Esophagus squamous epithelium (tissue), 5 donors: ENCODE measurements around the gene ANO2. TPM values are rescaled to one million over a fixed set of nuclear protein-coding genes. Genes with fewer than 3 reads are reported as not detected.

Source experiments
- DNase-seq: peaks from one replicate; lab custom pipeline; 2025; lab: John Stamatoyannopoulos, UW
- H3K27ac ChIP-seq, 4 donors: fragments of 200-600 bp; sonication (generic); one replicate each; pipeline ENCODE4 v1.5.1; 2016 to 2019; ENCODE audit warnings: mild to moderate bottlenecking in 1 of 4
- H3K27me3 ChIP-seq, 4 donors: fragments of 200-600 bp; sonication (generic); 1 replicate in 3 of 4; 2 replicates in 1 of 4; pipeline versions ENCODE4 v1.5.1 to v1.6.0; 2017 to 2021; ENCODE audit warnings: antibody characterized with exemption in 1 of 4
- H3K36me3 ChIP-seq, 3 donors: fragments of 200-600 bp; sonication (generic); one replicate each; pipeline ENCODE4 v1.5.1; 2016 to 2019
- H3K4me1 ChIP-seq, 3 donors: fragments of 200-600 bp; sonication (generic); one replicate each; pipeline ENCODE4 v1.5.1; 2017 to 2019
- H3K4me3 ChIP-seq, 4 donors: fragments of 200-600 bp; sonication (generic); 1 replicate in 3 of 4; 2 replicates in 1 of 4; pipeline ENCODE4 v1.5.1; 2016 to 2019; ENCODE audit warnings: mild to moderate bottlenecking in 2 of 4, moderate library complexity in 1 of 4
- H3K9me3 ChIP-seq, 3 donors: fragments of 200-600 bp; sonication (generic); one replicate each; pipeline ENCODE4 v1.5.1; 2016 to 2019
- CTCF ChIP-seq, 6 experiments: fragments of 450-650 bp in 4 of 6; fragments of 200-600 bp in 2 of 6; sonication (generic) in 2 of 6; IDR thresholded peaks; one replicate each; pipeline ENCODE4 v1.5.1; 2016 to 2019; ENCODE audit warnings: antibody characterized with exemption in 6 of 6, mild to moderate bottlenecking in 4 of 6, moderate library complexity in 4 of 6
- POLR2A ChIP-seq, 4 donors: fragments of 450-650 bp; IDR thresholded peaks; one replicate each; pipeline ENCODE4 v1.6.1; 2017; ENCODE audit warnings: antibody characterized with exemption in 4 of 4, mild to moderate bottlenecking in 4 of 4, moderate library complexity in 3 of 4
- WGBS, 2 donors: methylation state at CpG; one replicate each; pipeline ENCODE4 v1.1.5; 2018; 5-methylcytosine and 5-hydroxymethylcytosine counted together
- intact Hi-C: fragments of 100-400 bp; cut with DNase I; formaldehyde crosslinking; loops from one replicate; pipeline ENCODE4 v1.15.0; 2022
- total RNA-seq, 4 donors: library from RNA; depleted of rRNA; stranded (reverse); fragments of >200 nt; gene quantifications; one replicate each; pipeline ENCODE4 v1.1.0, GENCODE V29; 2016
- donor health status: DM: yes; HTN: yes; CAD: no.

The ANO2 gene
- total RNA-seq, 4 donors from 2014 or later: 0.49 to 11.8 (median 3.1) TPM

- TF ChIP-seq CTCF (IDR thresholded peaks at IDR 0.05): no peak
- TF ChIP-seq POLR2A (IDR thresholded peaks at IDR 0.05): no peak
- Histone ChIP-seq H3K4me1 (no peaks in the 10 kb centered on the region), H3K27ac (no peak overlapping the region), H3K27me3 (no peaks in the 10 kb centered on the region), H3K9me3 (no peaks in the 10 kb centered on the region), H3K4me3 (no peak overlapping the region), H3K36me3 (no peaks in the 10 kb centered on the region)
- 80 to 89% methylated on average over 1 of the region's 1 CpG for WGBS, 2 donors
- no peak for DNase-seq
- intact Hi-C loops: no loop called here
Observed at GRCh38 chr12:5710260-5710878, 234.7 kb downstream of the ANO2 start.

- no peaks in the 10 kb centered on the region for H3K4me1 ChIP-seq
Observed at GRCh38 chr12:5708371-5708770, 236.7 kb downstream of the ANO2 start.

GRCh38 chr12:5706247-5706646 lies 238.8 kb downstream of the ANO2 start:
- H3K27me3 ChIP-seq: no peaks in the 10 kb centered on the region
- no peak for DNase-seq
- no peak overlapping the region for H3K4me3 ChIP-seq
- H3K9me3 ChIP-seq: no peaks in the 10 kb centered on the region
- WGBS, 2 donors: 86 to 92% methylated on average over 4 of the region's 4 CpGs
- H3K27ac ChIP-seq: no peak overlapping the region
- TF ChIP-seq POLR2A (IDR thresholded peaks at IDR 0.05) (no peak), CTCF (IDR thresholded peaks at IDR 0.05) (no peak)
- no peaks in the 10 kb centered on the region for H3K4me1 ChIP-seq
- no peaks in the 10 kb centered on the region for H3K36me3 ChIP-seq
- intact Hi-C loops: no loop called here

More at GRCh38 chr12:5708371-5708770, 236.7 kb downstream of the ANO2 start:
- Histone ChIP-seq H3K4me3 (no peak overlapping the region), H3K9me3 (no peaks in the 10 kb centered on the region), H3K36me3 (no peaks in the 10 kb centered on the region), H3K27me3 (no peaks in the 10 kb centered on the region), H3K27ac (no peak overlapping the region)
- intact Hi-C loops: no loop called here
- DNase-seq: no peak
- TF ChIP-seq CTCF (IDR thresholded peaks at IDR 0.05) (no peak), POLR2A (IDR thresholded peaks at IDR 0.05) (no peak)

GRCh38 chr12:5705791-5706190 lies 239.3 kb downstream of the ANO2 start:
- Histone ChIP-seq H3K4me1 (no peaks in the 10 kb centered on the region), H3K4me3 (no peak overlapping the region), H3K27me3 (no peaks in the 10 kb centered on the region), H3K9me3 (no peaks in the 10 kb centered on the region), H3K36me3 (no peaks in the 10 kb centered on the region), H3K27ac (no peak overlapping the region)
- intact Hi-C loops: no loop called here
- TF ChIP-seq POLR2A (IDR thresholded peaks at IDR 0.05) (no peak), CTCF (IDR thresholded peaks at IDR 0.05) (no peak)
- 74 to 82% methylated on average over 9 of the region's 9 CpGs for WGBS, 2 donors
- no peak for DNase-seq

- Histone ChIP-seq H3K27ac (no peak overlapping the region), H3K4me3 (no peak overlapping the region), H3K27me3 (no peaks in the 10 kb centered on the region), H3K36me3 (no peaks in the 10 kb centered on the region), H3K4me1 (peaks cover 0 to 4% (median 0%) of the 10 kb centered on the region in 3 donors), H3K9me3 (peaks cover 0 to 9% (median 0%) of the 10 kb centered on the region in 3 donors)
- no peak for DNase-seq
- intact Hi-C loops: no loop called here
- WGBS, 2 donors: 41 to 44% methylated on average over 6 of the region's 6 CpGs
- TF ChIP-seq POLR2A (IDR thresholded peaks at IDR 0.05) (no peak), CTCF (IDR thresholded peaks at IDR 0.05) (no peak)
Observed at GRCh38 chr12:5694759-5695409, 250.2 kb downstream of the ANO2 start.
